Islet of Langerhans (tissue), 1 donor: ENCODE data around the gene MRPL36.

Experiments used
- FAIRE-seq: peaks from one replicate; lab custom pipeline; 2011; peaks lifted over from hg19 to GRCh38; lab: Jason Lieb, UNC

The MRPL36 gene

DNA sequence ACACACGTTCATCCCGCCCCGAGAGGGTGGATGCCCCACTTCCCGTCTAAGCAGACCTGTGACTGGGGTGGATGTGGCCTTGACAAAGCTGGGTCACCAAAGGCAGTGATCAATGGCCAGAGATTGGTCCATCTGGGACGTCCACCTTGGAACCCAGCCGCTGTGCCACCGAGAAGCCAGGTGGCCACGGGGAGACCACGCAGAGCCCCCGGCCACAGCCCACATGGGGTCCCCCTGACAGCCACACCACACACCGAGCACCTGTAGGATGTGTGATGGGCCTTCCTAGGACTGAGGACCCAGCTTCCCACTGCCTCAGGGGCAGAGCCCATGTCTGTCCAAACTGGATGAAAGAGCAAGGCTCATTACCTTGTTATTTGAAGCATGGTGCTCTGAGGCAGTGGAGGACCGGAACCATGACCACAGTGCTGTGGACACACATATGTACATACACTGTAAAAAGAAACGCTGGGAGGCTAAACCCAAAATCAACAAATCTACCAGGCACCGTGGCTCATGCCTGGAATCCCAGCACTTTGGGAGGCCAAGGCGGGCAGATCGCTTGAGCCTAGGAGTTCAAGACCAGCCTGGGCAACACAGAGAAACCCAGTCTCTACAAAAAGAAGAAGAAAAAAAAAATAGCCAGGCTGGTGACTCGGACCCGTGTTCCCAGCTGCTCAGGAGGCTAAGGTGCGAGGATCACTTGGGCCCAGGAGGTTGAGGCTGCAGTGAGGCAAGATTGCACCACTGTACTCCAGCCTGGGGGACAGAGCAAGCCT, 50.1 kb downstream of the MRPL36 start:
- no peak for FAIRE-seq

GRCh38 chr5:1748845-1749244, 50.8 kb downstream of the MRPL36 start:
- no peak for FAIRE-seq
